Stimulated activated effector memory CD8-positive, alpha-beta T cell treated with anti-CD3 and anti-CD28 coated beads, Interleukin-12 subunit alpha, Interleukin-12 subunit beta, amount 100 ng/mL, for 72 hours (primary cell): ENCODE results near the gene FSTL1.
A peak's percentile ranks its signal among the peaks of the same experiment; 100 is the strongest.

Source experiments
- ATAC-seq: fragments of 150-1000 bp; cut with Tn5 transposase; 2 replicates; pipeline ENCODE4 v1.10.0; 2021
- DNase-seq, 2 donors: peaks; one replicate each; pipeline ENCODE4 v3.0.0; 2021 to 2022; ENCODE audit warnings: low spot score in 2 of 2
- H3K27ac Mint-ChIP-seq: one replicate; pipeline ENCODE4 v1.8.0; 2022; ENCODE audit warnings: mild to moderate bottlenecking, mixed read lengths
- H3K36me3 Mint-ChIP-seq: one replicate; pipeline ENCODE4 v1.8.0; 2022; ENCODE audit warnings: mild to moderate bottlenecking, mixed read lengths
- H3K4me1 Mint-ChIP-seq: one replicate; pipeline ENCODE4 v1.8.0; 2022; ENCODE audit warnings: mixed read lengths
- H3K4me3 Mint-ChIP-seq: one replicate; pipeline ENCODE4 v1.8.0; 2022; ENCODE audit warnings: mild to moderate bottlenecking, mixed read lengths
- H3K9me3 Mint-ChIP-seq: one replicate; pipeline ENCODE4 v1.8.0; 2022; ENCODE audit warnings: mixed read lengths

FSTL1 gene

DNA sequence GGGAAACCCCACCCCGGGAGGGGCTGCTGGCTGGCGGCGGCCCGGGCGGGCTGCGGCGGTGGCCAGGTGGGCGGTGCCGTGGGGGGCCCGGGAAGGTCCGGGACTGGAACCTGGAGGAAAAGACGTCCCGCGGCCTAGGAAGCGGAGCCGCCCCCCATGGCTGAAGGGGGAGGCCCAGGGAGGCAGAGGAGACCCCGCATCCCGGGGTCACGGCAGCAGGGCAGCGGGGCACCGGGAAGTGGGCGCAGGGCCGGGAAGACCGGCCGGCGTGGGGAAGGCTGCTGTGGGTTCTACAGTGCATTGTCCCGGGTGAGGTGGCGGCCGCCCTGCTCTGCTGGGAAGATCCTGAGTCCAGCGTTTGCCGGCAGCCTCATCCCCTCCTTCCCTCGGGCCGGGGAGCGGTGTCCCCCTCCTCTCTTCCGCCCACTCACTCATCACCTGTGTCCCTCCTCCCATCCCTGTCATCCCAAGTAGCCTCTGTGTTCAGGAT is 525 bp upstream of the FSTL1 start:
- peak overlapping the region; percentile 42 for H3K4me3 Mint-ChIP-seq
- no peak for DNase-seq
- peaks cover 7% of the 10 kb centered on the region for H3K4me1 Mint-ChIP-seq
- no peak overlapping the region for H3K27ac Mint-ChIP-seq
- H3K36me3 Mint-ChIP-seq, result no peaks in the 10 kb centered on the region
- ATAC-seq, result peak; percentile 33
- no peaks in the 10 kb centered on the region for H3K9me3 Mint-ChIP-seq

DNA sequence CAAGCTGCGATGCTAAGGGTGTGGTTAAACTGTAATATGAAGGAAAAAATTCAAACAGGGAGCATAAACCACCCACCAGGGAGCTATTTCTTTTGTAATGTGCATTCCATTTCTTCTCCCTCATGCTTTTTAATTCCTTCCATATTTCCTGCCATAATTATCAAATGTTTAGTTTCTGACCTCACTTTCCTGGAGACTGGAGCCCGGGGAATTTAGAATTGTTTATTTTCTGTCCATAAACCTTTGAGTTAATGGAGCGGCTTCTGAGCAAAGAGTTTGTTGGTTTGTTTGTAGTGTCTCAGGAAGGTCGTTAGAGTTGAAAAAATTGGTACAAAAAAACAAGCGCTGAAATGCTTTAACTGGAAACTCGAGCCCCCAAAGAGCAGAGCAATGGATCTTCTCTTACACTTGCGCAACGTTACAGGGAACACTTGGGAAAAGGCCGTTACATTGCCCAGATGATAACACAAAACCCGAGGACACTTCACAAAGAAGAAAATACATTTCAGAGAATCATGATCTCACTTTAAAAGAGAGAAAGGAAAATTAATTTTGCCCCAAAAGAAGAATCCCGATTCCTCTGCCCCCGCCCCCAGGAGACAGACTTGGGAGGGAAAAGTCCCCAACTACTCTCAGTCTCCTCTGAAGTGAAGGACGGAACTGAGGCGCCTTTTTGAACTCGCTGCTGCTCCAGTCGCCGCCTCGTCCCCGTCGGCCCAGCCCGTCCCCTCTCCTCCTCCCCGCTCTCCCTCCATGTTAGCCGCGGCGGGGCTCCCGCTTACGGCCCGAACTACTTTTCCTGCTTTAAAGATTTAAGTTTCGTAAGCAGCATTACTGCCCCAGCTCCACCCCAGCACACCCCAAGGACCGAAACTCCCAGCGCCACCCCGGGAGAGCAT is 842 bp downstream of the FSTL1 start:
- Mint-ChIP-seq H3K4me1 (peaks cover 7% of the 10 kb centered on the region), H3K4me3 (peak overlapping the region; percentile 65), H3K9me3 (no peaks in the 10 kb centered on the region), H3K27ac (no peak overlapping the region), H3K36me3 (no peaks in the 10 kb centered on the region)
- ATAC-seq (no peak), DNase-seq (no peak)

DNA sequence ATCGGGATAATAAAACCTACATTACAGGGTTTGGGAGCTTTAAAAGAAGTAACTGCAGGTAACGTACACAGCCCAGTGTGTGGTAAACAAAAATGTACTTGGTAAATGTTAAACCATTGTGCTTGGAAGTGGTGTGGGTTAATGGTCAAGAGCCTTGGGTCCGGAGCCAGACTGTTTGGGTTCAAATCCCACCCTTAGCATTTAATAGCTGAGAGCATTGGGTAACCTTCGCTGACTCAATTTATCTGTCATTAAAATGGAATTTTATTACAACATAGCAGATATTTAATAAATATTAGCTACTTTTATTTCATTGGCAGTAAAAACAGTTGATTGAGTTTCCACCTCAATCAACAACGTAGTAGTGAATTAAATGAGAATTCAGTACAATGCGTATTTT is 1.5 kb downstream of the FSTL1 start:
- H3K4me1 Mint-ChIP-seq, result peaks cover 7% of the 10 kb centered on the region
- DNase-seq (no peak), ATAC-seq (no peak)
- peak overlapping the region; percentile 65 for H3K4me3 Mint-ChIP-seq
- H3K36me3 Mint-ChIP-seq, result no peaks in the 10 kb centered on the region
- no peak overlapping the region for H3K27ac Mint-ChIP-seq
- no peaks in the 10 kb centered on the region for H3K9me3 Mint-ChIP-seq

DNA sequence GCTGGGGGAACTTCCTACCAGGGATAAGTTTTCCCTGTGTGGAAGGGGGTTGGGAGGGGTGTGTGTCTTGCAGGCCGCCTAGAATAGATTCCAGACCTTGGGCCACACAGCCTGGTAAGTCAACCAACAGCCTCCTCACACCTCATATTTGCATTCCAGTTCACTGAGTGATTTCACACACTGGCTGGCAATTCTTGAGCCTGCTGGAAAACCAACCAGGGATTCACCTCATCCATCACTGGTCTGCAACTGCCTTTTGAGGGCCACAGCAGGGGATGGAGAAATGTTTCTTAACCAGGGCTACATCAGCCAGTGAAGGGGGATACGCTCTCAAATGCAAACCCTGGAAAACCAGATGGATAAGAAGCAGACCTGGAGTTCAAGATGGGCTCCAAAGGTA is 2.0 kb downstream of the FSTL1 start:
- H3K27ac Mint-ChIP-seq, result no peak overlapping the region
- ATAC-seq, result no peak
- H3K4me3 Mint-ChIP-seq, result no peak overlapping the region
- no peaks in the 10 kb centered on the region for H3K9me3 Mint-ChIP-seq
- no peaks in the 10 kb centered on the region for H3K36me3 Mint-ChIP-seq
- DNase-seq, result no peak
- peaks cover 7% of the 10 kb centered on the region for H3K4me1 Mint-ChIP-seq

DNA sequence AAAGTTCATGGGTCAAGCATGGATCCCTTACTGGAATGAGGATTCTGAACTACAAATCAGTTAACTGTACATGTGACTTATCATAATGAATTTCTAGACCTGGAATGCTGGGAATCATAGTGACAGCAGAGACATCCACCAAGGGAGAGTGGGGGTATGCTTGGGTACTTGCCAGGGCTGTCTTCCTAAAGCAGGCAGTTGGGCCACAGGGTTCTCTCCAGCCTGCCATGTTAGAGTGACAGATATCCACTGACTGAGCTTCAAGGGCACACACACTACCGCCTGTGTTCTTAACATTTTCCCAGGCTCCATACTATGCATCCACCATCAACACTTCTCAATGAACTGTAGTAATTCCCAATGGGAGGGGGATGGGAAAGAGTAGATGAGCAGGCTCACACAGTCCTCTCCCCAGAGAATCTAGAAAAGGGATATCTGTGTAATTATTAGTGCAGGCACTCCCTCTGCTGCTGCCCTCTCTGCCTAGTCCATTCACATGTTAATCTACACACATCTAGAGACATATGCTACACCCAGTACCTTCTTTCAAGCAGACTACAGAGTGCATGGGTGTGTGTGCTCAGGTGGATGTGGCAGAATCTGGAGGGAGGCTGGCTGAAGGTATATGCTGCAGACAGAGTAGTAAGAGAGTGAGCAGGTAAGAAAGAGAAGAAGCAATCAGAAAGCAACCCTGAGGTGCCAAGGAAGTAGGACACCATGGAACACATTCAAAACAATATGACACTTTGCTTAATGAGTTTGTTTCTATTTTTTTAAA is 3.7 kb downstream of the FSTL1 start:
- Mint-ChIP-seq H3K36me3 (no peaks in the 10 kb centered on the region), H3K4me3 (no peak overlapping the region), H3K27ac (no peak overlapping the region), H3K4me1 (peaks cover 7% of the 10 kb centered on the region), H3K9me3 (no peaks in the 10 kb centered on the region)
- no peak for ATAC-seq
- no peak for DNase-seq

DNA sequence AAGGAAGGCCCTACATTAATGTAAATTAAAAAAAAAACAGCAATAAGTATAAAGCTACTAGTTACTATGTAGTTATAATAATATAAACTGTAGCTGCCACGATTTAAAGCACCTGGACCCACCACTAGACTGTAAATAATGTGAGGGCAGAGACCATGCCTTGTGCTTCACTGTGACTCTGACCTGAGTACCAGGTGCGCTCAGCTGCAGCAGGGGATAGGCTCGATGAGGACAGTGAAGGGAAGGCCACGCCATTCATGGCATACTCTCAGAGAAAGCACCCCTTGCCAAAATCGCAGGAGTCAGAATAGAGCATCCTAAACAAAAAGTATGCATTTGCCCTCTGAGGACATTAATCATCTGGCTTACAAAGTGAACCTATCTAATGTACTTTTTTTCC is 5.1 kb downstream of the FSTL1 start:
- no peak overlapping the region for H3K4me3 Mint-ChIP-seq
- H3K4me1 Mint-ChIP-seq, result no peaks in the 10 kb centered on the region
- no peak for DNase-seq
- no peaks in the 10 kb centered on the region for H3K9me3 Mint-ChIP-seq
- no peaks in the 10 kb centered on the region for H3K36me3 Mint-ChIP-seq
- ATAC-seq, result no peak
- no peak overlapping the region for H3K27ac Mint-ChIP-seq

DNA sequence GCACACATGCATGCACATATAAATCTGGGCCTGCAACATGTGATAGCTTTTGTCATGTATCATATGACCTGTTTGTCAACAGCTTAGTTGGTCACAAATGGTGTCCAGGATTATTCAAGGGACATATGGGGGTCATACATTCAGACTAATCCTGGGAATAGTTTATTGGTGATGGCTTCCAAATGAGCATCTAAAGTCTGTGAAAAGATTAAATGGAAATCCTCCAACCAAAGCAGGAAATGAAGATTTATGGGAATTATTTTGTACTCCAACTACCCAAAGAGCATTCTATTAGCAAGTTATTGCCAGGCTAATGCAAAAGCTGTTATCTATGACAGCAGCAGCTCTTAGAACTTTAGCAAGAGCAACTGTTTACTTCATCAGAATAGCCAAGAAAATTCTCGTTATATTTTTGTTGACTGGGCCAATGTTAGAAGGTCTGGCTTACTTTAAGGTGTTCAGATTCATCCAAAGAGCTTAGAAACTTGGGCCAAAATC is 7.1 kb downstream of the FSTL1 start:
- Mint-ChIP-seq H3K36me3 (no peaks in the 10 kb centered on the region), H3K27ac (no peak overlapping the region), H3K4me1 (no peaks in the 10 kb centered on the region), H3K4me3 (no peak overlapping the region), H3K9me3 (no peaks in the 10 kb centered on the region)
- ATAC-seq, result no peak
- no peak for DNase-seq

DNA sequence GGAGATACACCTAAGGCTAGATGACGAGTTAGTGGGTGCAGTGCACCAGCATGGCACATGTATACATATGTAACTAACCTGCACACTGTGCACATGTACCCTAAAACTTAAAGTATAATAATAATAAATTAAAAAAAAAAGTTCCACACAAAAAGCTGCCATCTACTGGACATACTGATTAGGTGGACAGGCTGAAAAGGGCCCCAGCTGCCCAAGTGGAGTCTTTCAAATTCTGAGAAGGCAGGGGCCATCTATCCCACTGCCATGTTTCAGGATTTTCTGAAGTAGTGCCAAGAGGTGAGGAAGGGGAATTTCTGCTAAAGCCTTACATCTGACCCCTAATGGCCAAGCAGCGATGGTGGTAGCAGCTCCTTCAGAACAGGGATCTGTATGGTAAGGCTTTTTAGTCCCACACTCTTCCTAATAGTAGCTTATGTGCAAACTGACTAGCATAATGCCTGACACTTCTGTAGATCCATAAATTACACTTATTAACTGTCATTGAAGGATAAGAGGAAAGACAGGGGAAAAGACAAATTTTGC is 7.7 kb downstream of the FSTL1 start:
- no peak for DNase-seq
- H3K4me3 Mint-ChIP-seq, result no peak overlapping the region
- no peaks in the 10 kb centered on the region for H3K9me3 Mint-ChIP-seq
- no peak for ATAC-seq
- no peak overlapping the region for H3K27ac Mint-ChIP-seq
- no peaks in the 10 kb centered on the region for H3K36me3 Mint-ChIP-seq
- H3K4me1 Mint-ChIP-seq, result no peaks in the 10 kb centered on the region

DNA sequence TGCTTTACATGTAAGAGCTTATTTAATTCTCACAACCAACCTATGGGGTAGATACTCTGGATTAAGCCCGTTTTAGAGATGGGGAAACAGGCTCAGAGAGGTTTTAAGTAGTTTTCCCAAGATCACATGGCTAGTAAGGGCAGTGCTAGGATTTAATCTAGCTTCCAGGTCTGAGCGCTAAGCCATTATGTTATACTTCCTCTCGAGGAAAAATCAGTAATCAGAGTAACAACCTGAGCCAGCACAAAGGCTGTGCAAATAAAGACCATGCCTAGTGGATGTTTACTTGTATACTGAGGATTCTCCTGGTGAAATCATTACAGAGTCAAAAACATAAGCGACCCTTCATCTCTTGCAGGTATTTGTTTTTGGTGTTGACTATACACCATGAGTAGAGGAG is 9.0 kb downstream of the FSTL1 start:
- H3K9me3 Mint-ChIP-seq, result no peaks in the 10 kb centered on the region
- no peaks in the 10 kb centered on the region for H3K4me1 Mint-ChIP-seq
- H3K36me3 Mint-ChIP-seq, result no peaks in the 10 kb centered on the region
- DNase-seq, result no peak
- H3K27ac Mint-ChIP-seq, result no peak overlapping the region
- no peak overlapping the region for H3K4me3 Mint-ChIP-seq
- ATAC-seq, result no peak

DNA sequence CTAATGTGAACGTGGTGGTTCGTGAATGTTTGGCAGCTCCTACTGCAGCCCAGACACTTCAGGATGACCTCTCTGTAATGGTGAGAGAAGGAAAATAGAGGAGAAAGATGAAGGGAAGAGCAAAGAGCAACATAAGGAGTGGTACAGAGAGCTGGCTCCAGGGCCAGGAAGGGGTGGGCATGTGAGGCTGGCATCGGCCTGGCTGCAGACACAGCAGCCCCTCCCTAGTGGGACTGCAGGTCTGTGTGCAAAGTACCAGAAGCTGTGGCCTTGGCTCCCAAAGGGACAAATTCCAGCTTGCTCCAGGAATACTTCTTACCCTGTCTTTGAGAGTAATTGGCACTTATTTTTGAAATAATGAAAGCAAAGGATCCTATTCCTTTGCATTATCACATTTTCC is 10.0 kb downstream of the FSTL1 start:
- ATAC-seq (no peak), DNase-seq (no peak)
- Mint-ChIP-seq H3K36me3 (no peaks in the 10 kb centered on the region), H3K4me3 (no peak overlapping the region), H3K27ac (no peak overlapping the region), H3K4me1 (no peaks in the 10 kb centered on the region), H3K9me3 (no peaks in the 10 kb centered on the region)

DNA sequence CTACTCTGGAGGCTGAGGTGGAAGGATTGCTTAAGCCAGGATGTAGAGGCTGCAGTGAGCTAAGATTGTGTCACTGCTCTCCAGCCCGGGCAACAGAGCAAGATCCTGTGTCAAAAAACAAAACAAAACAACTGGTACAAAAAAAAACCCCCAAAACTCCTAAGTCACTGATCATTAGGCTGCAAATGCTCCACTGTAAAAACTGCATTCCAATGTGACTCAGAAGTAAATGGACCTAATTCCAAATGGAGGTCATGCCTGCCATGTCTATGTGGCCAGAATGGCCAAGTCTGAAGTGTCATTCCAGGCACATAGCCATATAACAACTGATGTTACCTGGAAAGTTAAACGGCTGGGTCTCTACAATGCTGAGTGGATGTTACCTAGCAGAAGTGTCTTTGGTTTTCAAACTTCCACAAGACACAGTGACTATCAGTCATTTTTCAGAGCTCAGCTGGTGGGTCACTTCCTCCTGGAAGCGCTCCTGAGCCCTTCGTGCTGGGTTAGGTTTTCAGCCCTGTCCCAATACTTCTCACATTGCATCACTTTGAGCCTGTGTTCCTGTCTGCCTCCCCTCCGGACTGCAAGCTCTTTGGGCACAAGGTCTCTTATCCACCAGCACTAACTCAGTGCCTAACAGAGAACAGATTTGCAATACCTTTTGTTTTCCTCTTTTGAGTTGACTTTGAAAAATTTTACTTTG is 10.6 kb downstream of the FSTL1 start:
- Mint-ChIP-seq H3K4me3 (no peak overlapping the region), H3K4me1 (no peaks in the 10 kb centered on the region), H3K9me3 (no peaks in the 10 kb centered on the region), H3K36me3 (no peaks in the 10 kb centered on the region), H3K27ac (no peak overlapping the region)
- ATAC-seq (no peak), DNase-seq (no peak)

DNA sequence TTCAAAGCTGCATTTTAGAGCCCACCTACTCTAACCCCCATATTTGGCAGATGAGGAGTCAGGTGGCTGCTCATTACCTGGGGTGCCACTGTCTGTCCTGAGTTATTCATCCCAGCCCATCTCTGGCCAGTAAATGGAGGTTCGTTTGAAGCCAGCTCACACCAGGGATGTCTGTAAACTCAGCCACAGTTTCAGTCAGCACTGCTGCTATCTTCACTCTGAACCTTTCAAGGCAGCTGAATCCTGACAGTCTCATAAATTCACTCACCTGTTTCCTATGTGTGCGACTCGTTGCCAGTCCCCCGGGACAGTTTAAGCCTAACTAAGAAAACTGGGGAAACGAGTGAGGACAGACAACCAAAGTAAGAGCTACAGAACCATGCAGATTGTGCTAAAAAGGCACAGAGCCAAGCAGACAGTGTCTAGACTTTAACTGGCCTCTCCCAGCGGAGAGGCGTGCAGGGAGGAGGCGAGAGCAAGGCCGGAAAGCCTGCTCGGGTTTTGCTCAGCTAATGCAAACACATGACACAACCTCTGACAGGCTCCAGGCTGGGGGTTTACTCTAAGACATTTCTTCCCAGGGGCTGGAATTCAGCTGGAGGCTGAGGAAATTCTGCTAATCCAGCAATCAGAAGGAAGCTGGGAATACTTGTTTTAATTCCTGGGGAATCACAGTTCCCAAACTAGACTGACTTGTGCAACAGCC is 12.0 kb downstream of the FSTL1 start:
- Mint-ChIP-seq H3K4me1 (no peaks in the 10 kb centered on the region), H3K36me3 (no peaks in the 10 kb centered on the region), H3K4me3 (no peak overlapping the region), H3K27ac (no peak overlapping the region), H3K9me3 (no peaks in the 10 kb centered on the region)
- DNase-seq (no peak), ATAC-seq (no peak)

DNA sequence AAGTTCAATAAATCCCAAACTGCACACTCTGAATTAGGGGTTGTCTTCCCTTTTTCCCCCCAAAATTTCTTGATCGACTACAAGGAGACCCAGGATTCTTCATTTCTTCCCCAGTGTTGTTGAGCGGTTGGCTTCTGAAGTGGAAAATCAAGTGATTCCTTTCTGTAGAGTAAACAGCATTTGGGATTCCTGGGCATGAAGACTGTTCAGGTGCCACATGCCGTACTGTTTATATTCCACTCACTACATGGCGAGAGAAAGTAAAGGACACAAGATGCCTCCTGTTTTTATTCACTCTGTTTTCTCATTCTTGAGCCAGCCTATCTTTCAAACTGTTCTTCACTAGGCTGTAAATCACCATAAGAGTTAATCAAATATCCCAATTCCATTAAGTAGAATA is 12.6 kb downstream of the FSTL1 start:
- Mint-ChIP-seq H3K9me3 (no peaks in the 10 kb centered on the region), H3K27ac (no peak overlapping the region), H3K4me1 (no peaks in the 10 kb centered on the region), H3K36me3 (no peaks in the 10 kb centered on the region), H3K4me3 (no peak overlapping the region)
- DNase-seq (no peak), ATAC-seq (no peak)

DNA sequence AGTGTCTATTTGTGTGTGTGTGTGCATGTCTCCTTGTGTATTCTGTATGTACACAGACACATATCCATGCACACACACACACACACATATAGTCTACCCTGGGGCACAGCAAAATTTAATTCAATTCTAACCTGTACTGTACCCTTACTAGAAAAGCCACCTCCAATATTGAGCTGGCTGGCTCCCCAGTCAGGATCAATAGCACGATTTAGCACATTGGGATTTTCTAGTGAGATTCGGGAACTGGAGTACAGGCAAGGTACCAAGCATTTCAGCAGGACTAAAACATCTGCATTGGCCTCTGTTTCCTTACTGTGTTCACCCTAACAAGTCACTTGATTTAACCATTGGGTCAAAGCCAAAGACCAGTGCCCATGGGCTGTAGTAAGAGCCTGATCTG is 13.2 kb downstream of the FSTL1 start:
- Mint-ChIP-seq H3K4me3 (no peak overlapping the region), H3K36me3 (no peaks in the 10 kb centered on the region), H3K27ac (no peak overlapping the region), H3K9me3 (no peaks in the 10 kb centered on the region), H3K4me1 (no peaks in the 10 kb centered on the region)
- DNase-seq, result no peak
- no peak for ATAC-seq
